Keratinocyte (primary cell): ENCODE measurements around the gene CLC. TPM values are rescaled to one million over a fixed set of nuclear protein-coding genes. Genes with fewer than 3 reads are reported as not detected.

Source experiments
- DNase-seq: peaks from one replicate; pipeline ENCODE4 v3.0.0-alpha.2; 2011; ENCODE audit warnings: low read depth, missing footprints, low spot score
- FAIRE-seq: peaks from 2 replicates; lab custom pipeline; 2011; peaks lifted over from hg19 to GRCh38; lab: Jason Lieb, UNC
- H2AFZ ChIP-seq: 2 replicates; pipeline ENCODE4 v1.6.0; 2012; ENCODE audit warnings: low read length, control low read depth, inconsistent platforms; ENCODE audit not compliant: control insufficient read depth
- H3K27ac ChIP-seq: 2 replicates; pipeline ENCODE4 v1.5.1; 2011; ENCODE audit warnings: low read length; ENCODE audit not compliant: control insufficient read depth, insufficient read depth
- H3K27me3 ChIP-seq: 3 replicates; pipeline ENCODE4 v1.6.0; 2011; ENCODE audit warnings: low read length; ENCODE audit not compliant: control insufficient read depth, insufficient read depth; ENCODE audit errors: extremely low read depth
- H3K36me3 ChIP-seq, 2 experiments: 2 replicates in 1 of 2; 3 replicates in 1 of 2; pipeline ENCODE4 v1.5.1; 2011; ENCODE audit warnings: low read length in 2 of 2, mild to moderate bottlenecking in 1 of 2; ENCODE audit not compliant: control insufficient read depth in 2 of 2, insufficient read depth in 2 of 2; ENCODE audit errors: extremely low read depth in 1 of 2
- H3K4me1 ChIP-seq: 3 replicates; pipeline ENCODE4 v1.5.1; 2011; ENCODE audit warnings: low read length; ENCODE audit not compliant: control insufficient read depth, insufficient read depth; ENCODE audit errors: extremely low read depth
- H3K4me2 ChIP-seq: 3 replicates; pipeline ENCODE4 v1.6.0; 2011; ENCODE audit warnings: low read depth, low read length; ENCODE audit not compliant: control insufficient read depth, insufficient read depth; ENCODE audit errors: extremely low read depth
- H3K4me3 ChIP-seq, 3 experiments: fragments of 200-600 bp in 1 of 3; sonication (generic) in 1 of 3; 2 replicates in 2 of 3; 3 replicates in 1 of 3; pipeline ENCODE4 v1.5.1; 2011 to 2016; ENCODE audit warnings: low read length in 3 of 3, mild to moderate bottlenecking in 3 of 3, control low read depth in 2 of 3, inconsistent platforms in 1 of 3, low read depth in 1 of 3, mixed read lengths in 1 of 3, mixed run types in 1 of 3, moderate library complexity in 1 of 3; ENCODE audit not compliant: control insufficient read depth in 2 of 3, insufficient read depth in 2 of 3; ENCODE audit errors: extremely low read depth in 1 of 3
- H3K79me2 ChIP-seq: 2 replicates; pipeline ENCODE4 v1.6.0; 2012; ENCODE audit warnings: low read length; ENCODE audit not compliant: control insufficient read depth, insufficient read depth
- H3K9ac ChIP-seq: 3 replicates; pipeline ENCODE4 v1.6.0; 2011; ENCODE audit warnings: low read length; ENCODE audit not compliant: control insufficient read depth, insufficient read depth; ENCODE audit errors: extremely low read depth
- H3K9me1 ChIP-seq: 3 replicates; pipeline ENCODE4 v1.6.0; 2011; ENCODE audit warnings: low read length; ENCODE audit not compliant: control insufficient read depth, insufficient read depth; ENCODE audit errors: extremely low read depth
- H3K9me3 ChIP-seq: 2 replicates; pipeline ENCODE4 v1.5.1; 2012; ENCODE audit warnings: low read depth, low read length; ENCODE audit not compliant: control insufficient read depth
- H4K20me1 ChIP-seq: 3 replicates; pipeline ENCODE4 v1.6.0; 2011; ENCODE audit warnings: low read length; ENCODE audit not compliant: control insufficient read depth, insufficient read depth; ENCODE audit errors: extremely low read depth
- CTCF ChIP-seq, 3 experiments: IDR thresholded peaks in 1 of 3; conservative IDR thresholded peaks in 1 of 3; optimal IDR thresholded peaks in 1 of 3; 2 replicates in 2 of 3; 3 replicates in 1 of 3; pipeline versions ENCODE3 to v1.5.1; 2011; ENCODE audit warnings: low read length in 3 of 3, mild to moderate bottlenecking in 3 of 3, moderate library complexity in 2 of 3, control low read depth in 1 of 3, inconsistent platforms in 1 of 3; ENCODE audit not compliant: insufficient read depth in 2 of 3; ENCODE audit errors: extremely low read depth in 1 of 3
- EZH2 ChIP-seq: IDR thresholded peaks from one replicate; pipeline ENCODE4 v1.6.1; 2012; ENCODE audit warnings: inconsistent platforms, mild to moderate bottlenecking, low read length, moderate library complexity
- dilution Hi-C: fragments of 300-500 bp; cut with MboI; formaldehyde crosslinking; loops from one replicate; pipeline ENCODE4 v1.7.0; 2020; ENCODE audit warnings: low sequenced_read_pairs; ENCODE audit not compliant: extremely low pct_ligation_motif_present
- polyA minus RNA-seq, 3 experiments: library from RNA; depleted of rRNA, polyadenylated mRNA; stranded (reverse); fragments of >200 nt; gene quantifications; 1 replicate in 1 of 3; 2 replicates in 1 of 3; 3 replicates in 1 of 3; pipeline ENCODE4 v1.2.3, GENCODE V29; 2011
- polyA plus RNA-seq, 5 experiments: library from polyadenylated mRNA; depleted of rRNA in 3 of 5; stranded (reverse) in 3 of 5; stranded (forward) in 1 of 5; unstranded in 1 of 5; fragments of >200 nt; gene quantifications; 1 replicate in 1 of 5; 2 replicates in 3 of 5; 3 replicates in 1 of 5; pipeline versions ENCODE4 v1.2.1 to v1.2.3, GENCODE V29; 2011 to 2012; ENCODE audit warnings: missing spikeins in 2 of 5, low read depth in 1 of 5, low replicate concordance in 1 of 5

The CLC gene
- polyA plus RNA-seq (not detected in 3 replicates), polyA minus RNA-seq (not detected in 3 replicates)
- not detected for polyA plus RNA-seq (2011; ENCODE audit: low read depth)
- not detected in 2 replicates for polyA plus RNA-seq (2011; cell fraction: cytosol; rRNA removed)
- not detected in 2 replicates for polyA plus RNA-seq (2011; cell fraction: nucleus; rRNA removed)
- not detected in 2 replicates for polyA plus RNA-seq (2012; ENCODE audit: low replicate concordance)
- polyA minus RNA-seq (2011; cell fraction: cytosol; rRNA and poly(A)+ RNA removed), result not detected
- not detected in 2 replicates for polyA minus RNA-seq (2011; cell fraction: nucleus; rRNA and poly(A)+ RNA removed)

- Histone ChIP-seq H3K9ac (no peak within 1 kb of the TSS), H3K4me2 (no peak within 1 kb of the TSS), H3K27me3 (peaks cover 9% of the 10 kb centered on the region), H3K27ac (no peak within 1 kb of the TSS), H4K20me1 (no peaks in the 10 kb centered on the region), H3K36me3 (no peaks in the 10 kb centered on the region), H3K4me3 (no peak within 1 kb of the TSS), H3K9me1 (no peaks in the 10 kb centered on the region), H3K9me3 (no peaks in the 10 kb centered on the region), H3K4me1 (no peaks in the 10 kb centered on the region), H2AFZ (no peak within 1 kb of the TSS), H3K79me2 (no peaks in the 10 kb centered on the region)
- no peak for DNase-seq
- TF ChIP-seq CTCF (optimal IDR thresholded peaks at IDR 0.05 in 1 of 3, IDR thresholded peaks at IDR 0.05 in 1 of 3, conservative IDR thresholded peaks at IDR 0.05 in 1 of 3; ENCODE audit: extremely low read depth in 1 of 3, insufficient read depth in 2 of 3, low read length in 3 of 3), result no peak
- TF ChIP-seq EZH2, result no peak
- dilution Hi-C loops, result no loop called here
- FAIRE-seq, result no peak
Measured at GRCh38 chr19:39737891-39738290, at the start of gene CLC. Gene CLC, minus strand, starts transcription at chr19:39738029. Its CDS starts 77 bp downstream, at chr19:39737952.

- Histone ChIP-seq H2AFZ (no peak overlapping the region), H3K79me2 (no peaks in the 10 kb centered on the region), H4K20me1 (no peaks in the 10 kb centered on the region), H3K9ac (no peak overlapping the region), H3K27me3 (no peaks in the 10 kb centered on the region), H3K4me3 (no peak overlapping the region), H3K9me1 (no peaks in the 10 kb centered on the region), H3K36me3 (no peaks in the 10 kb centered on the region), H3K9me3 (no peaks in the 10 kb centered on the region), H3K4me1 (no peaks in the 10 kb centered on the region), H3K27ac (no peak overlapping the region), H3K4me2 (no peak overlapping the region)
- no peak for TF ChIP-seq EZH2
- TF ChIP-seq CTCF (optimal IDR thresholded peaks at IDR 0.05 in 1 of 3, IDR thresholded peaks at IDR 0.05 in 1 of 3, conservative IDR thresholded peaks at IDR 0.05 in 1 of 3; ENCODE audit: extremely low read depth in 1 of 3, insufficient read depth in 2 of 3, low read length in 3 of 3), result no peak
- DNase-seq (no peak), FAIRE-seq (no peak)
- dilution Hi-C loops, result no loop called here
Measured at GRCh38 chr19:39780894-39781293, 43.1 kb upstream of the CLC start.
